Stimulated activated CD4-positive, alpha-beta T cell treated with anti-CD3 and anti-CD28 coated beads, TNF-alpha, amount 100 ng/mL, for 1 hour (primary cell): Measurements from ENCODE around the gene PARD6A.
A peak's percentile ranks its signal among the peaks of the same experiment; 100 is the strongest.

Experiments
- DNase-seq, 3 donors: peaks; one replicate each; pipeline ENCODE4 v3.0.0-alpha.2; 2020; ENCODE audit warnings: low read depth in 3 of 3, low spot score in 1 of 3

The PARD6A gene

GRCh38 chr16:67666559-67667452 lies 6.0 kb downstream of the PARD6A start, which contains the start of the genes C16orf86 and ENKD1:
C16orf86 (plus strand) TSS chr16:67666814; CDS start chr16:67666971, 157 bp downstream.
ENKD1 (minus strand) TSS chr16:67666750; CDS start chr16:67666442, 308 bp downstream.
- peak; percentile 51 to 69 (median 61) for DNase-seq

- no peak for DNase-seq
Measured at GRCh38 chr16:67667453-67667816, 6.7 kb downstream of the PARD6A start.

GRCh38 chr16:67667817-67668494 lies 7.2 kb downstream of the PARD6A start:
- DNase-seq, result peak; percentile 55 to 69 (median 64)

- no peak for DNase-seq
Measured at GRCh38 chr16:67668495-67669157, 7.9 kb downstream of the PARD6A start.

- DNase-seq, result no peak
Measured at GRCh38 chr16:67669499-67670101, 8.8 kb downstream of the PARD6A start.

GRCh38 chr16:67672306-67672705 lies 11.5 kb downstream of the PARD6A start:
- no peak for DNase-seq

- DNase-seq, result peak in 1 of 3 donors; percentile 12
Measured at GRCh38 chr16:67672739-67673662, 12.2 kb downstream of the PARD6A start.

- DNase-seq, result no peak
Measured at GRCh38 chr16:67673712-67674580, 13.2 kb downstream of the PARD6A start.

- DNase-seq, result no peak
Measured at GRCh38 chr16:67674851-67675578, 14.3 kb downstream of the PARD6A start.

GRCh38 chr16:67675579-67675935 lies 14.8 kb downstream of the PARD6A start:
- no peak for DNase-seq

- no peak for DNase-seq
Measured at GRCh38 chr16:67675999-67676398, 15.2 kb downstream of the PARD6A start.

- DNase-seq, result no peak
Measured at GRCh38 chr16:67676516-67676915, 15.8 kb downstream of the PARD6A start.

- DNase-seq, result no peak
Measured at GRCh38 chr16:67676939-67677338, 16.2 kb downstream of the PARD6A start.

- no peak for DNase-seq
Measured at GRCh38 chr16:67677712-67678111, 17.0 kb downstream of the PARD6A start.

GRCh38 chr16:67678354-67679023 lies 17.7 kb downstream of the PARD6A start:
- DNase-seq, result no peak

- DNase-seq, result no peak
Measured at GRCh38 chr16:67679935-67680897, 19.5 kb downstream of the PARD6A start.

- DNase-seq, result no peak
Measured at GRCh38 chr16:67683767-67684166, 23.0 kb downstream of the PARD6A start.
